ENCODE measurements around the gene CHERP. TPM values are rescaled to one million over a fixed set of nuclear protein-coding genes. Genes with fewer than 3 reads are reported as not detected.

The CHERP gene
- total and polyA plus RNA-seq, 2 experiments from 2014 or later = 31.6 to 41.2 TPM

DNA sequence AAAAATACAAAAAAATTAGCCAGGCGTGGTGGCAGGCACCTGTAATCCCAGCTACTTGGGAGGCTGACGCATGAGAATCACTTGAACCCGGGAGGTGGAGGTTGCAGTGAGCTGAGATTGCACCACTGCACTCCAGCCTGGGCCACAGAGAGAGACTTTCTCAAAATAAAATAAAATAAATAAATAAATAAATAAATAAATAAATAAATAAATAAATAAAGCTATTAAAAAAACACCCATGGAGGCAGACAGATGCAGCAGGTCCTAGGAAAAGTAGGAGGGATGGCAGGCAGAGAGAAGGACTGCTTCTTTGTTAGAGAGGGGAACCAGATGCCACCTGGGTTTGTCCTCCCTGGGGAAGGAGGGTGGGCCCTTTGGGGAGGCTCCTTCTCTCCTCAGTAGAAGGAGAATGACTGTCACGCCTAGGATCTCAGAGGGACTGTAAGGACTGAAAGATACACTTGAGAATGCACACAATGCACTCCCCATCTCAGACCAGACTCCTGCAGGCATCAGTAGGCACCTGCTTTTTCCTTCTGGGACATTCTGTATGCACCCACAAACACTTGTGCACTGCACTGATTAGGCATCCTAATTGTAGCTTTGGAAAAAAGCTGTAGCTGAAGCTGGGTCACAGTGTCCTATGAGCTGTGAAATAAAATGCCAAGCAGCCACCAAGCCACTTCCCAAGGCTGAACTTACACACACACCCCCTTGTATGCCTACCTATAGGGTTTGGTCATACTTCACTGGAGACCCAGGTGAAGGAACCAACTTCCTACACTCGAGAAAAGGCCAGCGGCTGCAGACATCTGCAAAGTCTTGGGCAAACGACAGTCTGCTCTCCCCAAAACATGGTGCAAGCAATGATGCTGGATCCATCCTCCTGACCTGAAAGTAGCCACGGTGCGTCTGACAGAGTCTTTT lies 48.9 kb upstream of the CHERP start (continued):
- TF ChIP-seq, protein P1, sequence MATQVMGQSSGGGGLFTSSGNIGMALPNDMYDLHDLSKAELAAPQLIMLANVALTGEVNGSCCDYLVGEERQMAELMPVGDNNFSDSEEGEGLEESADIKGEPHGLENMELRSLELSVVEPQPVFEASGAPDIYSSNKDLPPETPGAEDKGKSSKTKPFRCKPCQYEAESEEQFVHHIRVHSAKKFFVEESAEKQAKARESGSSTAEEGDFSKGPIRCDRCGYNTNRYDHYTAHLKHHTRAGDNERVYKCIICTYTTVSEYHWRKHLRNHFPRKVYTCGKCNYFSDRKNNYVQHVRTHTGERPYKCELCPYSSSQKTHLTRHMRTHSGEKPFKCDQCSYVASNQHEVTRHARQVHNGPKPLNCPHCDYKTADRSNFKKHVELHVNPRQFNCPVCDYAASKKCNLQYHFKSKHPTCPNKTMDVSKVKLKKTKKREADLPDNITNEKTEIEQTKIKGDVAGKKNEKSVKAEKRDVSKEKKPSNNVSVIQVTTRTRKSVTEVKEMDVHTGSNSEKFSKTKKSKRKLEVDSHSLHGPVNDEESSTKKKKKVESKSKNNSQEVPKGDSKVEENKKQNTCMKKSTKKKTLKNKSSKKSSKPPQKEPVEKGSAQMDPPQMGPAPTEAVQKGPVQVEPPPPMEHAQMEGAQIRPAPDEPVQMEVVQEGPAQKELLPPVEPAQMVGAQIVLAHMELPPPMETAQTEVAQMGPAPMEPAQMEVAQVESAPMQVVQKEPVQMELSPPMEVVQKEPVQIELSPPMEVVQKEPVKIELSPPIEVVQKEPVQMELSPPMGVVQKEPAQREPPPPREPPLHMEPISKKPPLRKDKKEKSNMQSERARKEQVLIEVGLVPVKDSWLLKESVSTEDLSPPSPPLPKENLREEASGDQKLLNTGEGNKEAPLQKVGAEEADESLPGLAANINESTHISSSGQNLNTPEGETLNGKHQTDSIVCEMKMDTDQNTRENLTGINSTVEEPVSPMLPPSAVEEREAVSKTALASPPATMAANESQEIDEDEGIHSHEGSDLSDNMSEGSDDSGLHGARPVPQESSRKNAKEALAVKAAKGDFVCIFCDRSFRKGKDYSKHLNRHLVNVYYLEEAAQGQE (IDR thresholded peaks at IDR 0.05; ENCODE audit: unreplicated experiment) = no peak
- TF ChIP-seq CREB1 (CRISPR knock-in tag; IDR thresholded peaks at IDR 0.05; ENCODE audit: low read depth) = no peak
- TF ChIP-seq, protein P2, sequence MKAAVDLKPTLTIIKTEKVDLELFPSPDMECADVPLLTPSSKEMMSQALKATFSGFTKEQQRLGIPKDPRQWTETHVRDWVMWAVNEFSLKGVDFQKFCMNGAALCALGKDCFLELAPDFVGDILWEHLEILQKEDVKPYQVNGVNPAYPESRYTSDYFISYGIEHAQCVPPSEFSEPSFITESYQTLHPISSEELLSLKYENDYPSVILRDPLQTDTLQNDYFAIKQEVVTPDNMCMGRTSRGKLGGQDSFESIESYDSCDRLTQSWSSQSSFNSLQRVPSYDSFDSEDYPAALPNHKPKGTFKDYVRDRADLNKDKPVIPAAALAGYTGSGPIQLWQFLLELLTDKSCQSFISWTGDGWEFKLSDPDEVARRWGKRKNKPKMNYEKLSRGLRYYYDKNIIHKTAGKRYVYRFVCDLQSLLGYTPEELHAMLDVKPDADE (IDR thresholded peaks at IDR 0.05) = no peak
- TF ChIP-seq ZNF331 (CRISPR knock-in tag; IDR thresholded peaks at IDR 0.05; ENCODE audit: low read depth) = no peak
- TF ChIP-seq NANOG (IDR thresholded peaks at IDR 0.05; ENCODE audit: borderline replicate concordance) = no peak

DNA sequence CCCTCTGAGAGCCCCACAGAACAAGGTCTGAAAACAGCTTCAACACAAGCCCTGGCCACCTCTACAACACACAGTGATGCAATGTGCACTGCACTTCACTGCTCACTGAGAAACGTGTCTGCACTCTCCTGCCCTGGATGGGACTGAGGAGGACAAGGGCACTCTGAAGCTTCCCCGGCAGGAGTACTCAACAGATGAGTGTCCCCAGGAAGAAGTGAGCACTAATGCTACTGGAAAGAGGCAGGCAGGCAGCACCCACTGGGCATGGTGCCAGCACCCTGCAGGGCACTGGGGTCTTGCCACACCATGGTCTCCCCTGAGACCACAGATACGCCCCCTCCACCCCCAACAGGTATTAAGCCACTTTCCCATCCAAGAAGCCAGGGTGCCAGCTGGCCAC lies 47.7 kb upstream of the CHERP start:
- Mint-ChIP-seq H3K4me3 (no peak overlapping the region), H3K27ac (no peak overlapping the region), H3K27me3 (ENCODE audit: insufficient read depth, low read depth, poor library complexity) (peaks cover 5% of the 10 kb centered on the region), H3K36me3 (ENCODE audit: low read depth) (no peaks in the 10 kb centered on the region; the same call in 2 of the 3 replicates), H3K9me3 (no peaks in the 10 kb centered on the region), H3K4me1 (peaks cover 71% of the 10 kb centered on the region)
- Histone ChIP-seq H3K9me2 (ENCODE audit: insufficient read depth) (no peaks in the 10 kb centered on the region), H3K4me1 (ENCODE audit: insufficient read depth) (peaks cover 38% of the 10 kb centered on the region), H3K4me2 (no peak overlapping the region), H3K27ac (ENCODE audit: low read depth) (no peak overlapping the region), H2AFZ (no peak overlapping the region), H3K36me3 (ENCODE audit: insufficient read depth) (no peaks in the 10 kb centered on the region), H4K20me1 (replicated peaks; ENCODE audit: insufficient read depth) (peaks cover 45% of the 10 kb centered on the region), H3K27me3 (ENCODE audit: insufficient read depth) (no peaks in the 10 kb centered on the region), H3F3A (replicated peaks; ENCODE audit: low read depth) (no peaks in the 10 kb centered on the region), H3K4me3 (no peak overlapping the region), H3K79me2 (replicated peaks; ENCODE audit: insufficient read depth) (peaks cover 100% of the 10 kb centered on the region)
- no peak for TF ChIP-seq NANOG (IDR thresholded peaks at IDR 0.05; ENCODE audit: borderline replicate concordance)
- no peak for TF ChIP-seq EZH2 (IDR thresholded peaks at IDR 0.05; ENCODE audit: low read depth, unreplicated experiment)
- DNase-seq (ENCODE audit: low spot score) (no peak), ATAC-seq (no peak)

All from GM23338 (cell line).